NCI-H510A (cell line): ENCODE measurements around the gene OR2AG1.

Experiments
- DNase-seq: peaks from one replicate; lab custom pipeline; 2025; lab: John Stamatoyannopoulos, UW

The OR2AG1 gene

DNA sequence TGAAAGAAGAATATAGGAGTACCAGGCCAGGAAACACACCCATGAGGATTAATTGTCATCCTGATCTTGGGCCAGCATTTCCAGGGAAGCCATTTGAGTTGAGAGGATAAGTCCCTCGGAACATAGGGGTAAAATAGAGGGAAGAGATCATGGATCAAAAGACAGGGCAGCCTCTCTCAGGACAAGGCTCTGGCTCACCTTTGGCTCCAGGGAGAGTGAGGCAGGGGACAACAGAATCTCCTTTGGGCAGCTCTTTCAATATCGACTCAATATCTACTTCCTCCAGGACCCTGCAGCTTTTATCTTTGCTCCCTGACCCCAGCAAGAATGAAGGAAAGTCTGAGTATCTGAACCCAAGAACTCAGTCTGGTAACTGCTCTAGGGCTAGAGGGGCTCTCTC lies at the start of gene OR2AG1:
TSS of gene OR2AG1 (plus strand) at position 301 of the 400 bp plus-strand sequence. CDS start 2,018 bp downstream, outside the sequence.
- DNase-seq = no peak

DNA sequence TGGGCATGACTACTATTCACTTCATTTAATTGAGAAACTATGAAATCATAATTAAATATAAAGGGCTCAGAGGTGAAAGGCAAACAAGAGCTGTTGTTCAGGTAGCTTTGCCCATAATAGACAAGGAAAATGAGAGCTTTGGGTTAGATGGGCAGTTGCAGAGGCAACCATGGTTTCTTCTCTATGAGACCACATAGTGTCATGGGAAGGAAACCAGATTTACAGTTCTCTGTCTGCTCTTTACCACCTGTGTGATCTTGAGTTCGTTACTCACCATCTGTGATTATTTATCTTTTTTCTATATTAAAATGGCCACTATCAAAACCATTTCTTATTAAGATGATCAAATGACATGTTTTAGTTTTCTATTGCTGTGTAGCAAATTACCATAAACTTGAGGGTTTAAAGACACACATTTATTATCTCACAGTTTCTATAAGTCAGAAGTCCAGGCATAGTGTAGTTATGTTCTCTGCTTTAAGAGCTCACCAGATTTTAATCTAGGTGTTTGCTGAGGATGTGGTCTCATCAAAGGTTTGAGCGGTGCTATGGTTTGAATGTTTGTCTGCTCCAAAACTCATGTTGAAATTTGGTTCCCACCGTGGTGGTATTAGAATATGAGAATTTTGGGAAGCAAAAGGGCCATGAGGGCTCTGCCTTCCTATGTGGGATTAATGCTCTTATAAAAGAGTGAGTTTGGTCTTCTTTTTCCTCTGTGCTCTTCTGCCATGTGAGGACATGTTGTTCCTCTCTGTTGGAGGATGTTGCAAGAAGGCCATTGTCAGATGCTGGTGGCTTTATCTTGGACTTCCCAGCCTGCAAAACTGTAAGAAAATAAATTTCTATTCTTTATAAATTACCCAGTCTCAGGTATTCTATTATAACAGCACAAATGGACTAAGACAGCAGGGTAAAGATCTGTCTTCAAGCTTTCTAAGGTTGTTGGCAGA lies 49.2 kb upstream of the OR2AG1 start:
- DNase-seq = no peak

GRCh38 chr11:6734616-6735015 lies 48.2 kb upstream of the OR2AG1 start:
- no peak for DNase-seq

DNA sequence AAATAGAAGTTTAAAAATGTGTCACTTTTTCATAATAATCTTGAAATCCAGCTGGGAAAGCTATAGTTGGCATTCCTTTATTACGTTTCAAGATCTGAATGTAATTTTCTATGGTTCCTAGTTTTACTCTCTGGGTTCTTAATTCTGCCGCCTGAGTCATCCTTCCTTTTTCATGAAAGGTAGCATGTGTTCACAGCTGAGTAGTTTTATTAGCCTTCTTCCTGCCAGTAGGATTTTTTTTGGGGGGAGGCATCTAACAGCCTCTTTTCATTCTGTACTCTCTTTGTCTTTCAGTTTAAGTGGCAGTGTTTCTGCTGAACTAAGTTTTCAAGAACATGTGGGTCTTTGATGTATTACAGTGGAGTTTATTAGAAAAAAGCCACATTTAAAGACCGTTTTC lies 47.5 kb upstream of the OR2AG1 start:
- no peak for DNase-seq

DNA sequence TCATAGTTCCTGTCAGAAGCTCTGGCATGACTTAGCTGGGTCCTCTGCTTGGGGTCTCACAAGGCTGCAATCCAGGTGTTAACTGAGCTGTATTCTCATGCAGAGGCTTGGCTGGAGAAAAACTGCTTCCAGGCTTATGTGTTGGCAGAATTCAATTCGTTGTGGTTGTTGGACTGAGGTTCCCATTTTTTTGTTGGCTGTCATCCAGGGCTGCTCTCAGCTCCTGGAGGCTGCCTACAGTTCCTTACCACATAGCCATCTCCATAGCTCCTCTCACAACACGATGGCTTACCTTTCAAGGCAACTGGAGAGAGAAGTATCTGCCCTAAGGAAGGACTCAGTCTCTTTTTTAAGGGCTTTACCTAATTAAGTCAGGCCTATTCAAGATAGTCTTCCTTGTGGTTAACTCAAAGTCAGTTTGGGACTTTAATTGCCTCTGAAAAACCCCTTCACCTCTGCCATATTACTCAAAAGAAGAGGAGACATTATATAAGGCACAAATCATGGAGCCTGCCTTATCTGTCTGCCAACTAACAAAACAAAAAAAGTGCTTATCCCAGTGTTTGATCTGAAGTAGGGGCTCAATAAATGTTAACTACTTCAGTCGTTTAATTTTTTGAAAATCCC lies 46.2 kb upstream of the OR2AG1 start:
- no peak for DNase-seq

- no peak for DNase-seq
Measured at GRCh38 chr11:6737872-6738466, 44.9 kb upstream of the OR2AG1 start.

DNA sequence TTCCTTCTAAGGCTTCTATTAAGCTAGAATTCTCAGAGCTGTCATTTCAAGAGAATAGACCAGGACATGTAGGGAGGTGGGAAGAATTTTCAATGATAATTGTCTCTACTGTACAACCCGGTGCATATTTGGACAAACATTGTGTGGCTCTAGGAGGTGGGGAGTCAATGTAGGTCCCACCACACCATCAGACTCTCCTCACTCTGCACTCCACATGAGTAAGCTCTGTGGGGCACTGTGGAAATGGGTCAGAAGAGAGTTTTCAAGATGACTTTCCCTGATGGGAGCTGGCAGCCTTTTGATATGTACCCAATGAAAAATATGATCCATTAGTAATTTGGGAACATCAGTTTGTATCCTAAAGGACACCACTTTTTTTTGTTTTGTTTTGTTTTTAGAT lies 44.2 kb upstream of the OR2AG1 start:
- DNase-seq = no peak

GRCh38 chr11:6742260-6742659 lies 40.6 kb upstream of the OR2AG1 start:
- no peak for DNase-seq

- no peak for DNase-seq
Measured at GRCh38 chr11:6745018-6745417, 37.8 kb upstream of the OR2AG1 start.

GRCh38 chr11:6745465-6746015 lies 37.3 kb upstream of the OR2AG1 start:
- no peak for DNase-seq

GRCh38 chr11:6746086-6746618 lies 36.7 kb upstream of the OR2AG1 start:
- no peak for DNase-seq

DNA sequence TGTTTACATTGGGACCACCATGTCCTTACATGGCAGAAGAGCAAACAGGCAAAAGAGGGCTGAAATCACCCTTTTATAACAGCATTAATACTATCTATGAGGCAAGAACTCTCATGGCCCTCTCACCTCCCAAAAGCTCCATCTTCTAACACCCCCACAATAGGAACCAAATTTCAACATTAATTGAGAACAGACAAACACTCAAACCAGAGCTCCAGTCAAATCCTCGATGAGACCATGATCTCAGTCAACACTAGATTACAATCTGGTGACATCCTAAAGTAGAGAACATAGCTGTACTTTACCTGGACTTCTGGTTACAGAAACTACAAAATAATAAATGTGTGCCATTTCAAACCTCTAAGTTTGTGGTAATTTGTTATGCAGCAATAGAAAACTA lies 36.2 kb upstream of the OR2AG1 start:
- no peak for DNase-seq

DNA sequence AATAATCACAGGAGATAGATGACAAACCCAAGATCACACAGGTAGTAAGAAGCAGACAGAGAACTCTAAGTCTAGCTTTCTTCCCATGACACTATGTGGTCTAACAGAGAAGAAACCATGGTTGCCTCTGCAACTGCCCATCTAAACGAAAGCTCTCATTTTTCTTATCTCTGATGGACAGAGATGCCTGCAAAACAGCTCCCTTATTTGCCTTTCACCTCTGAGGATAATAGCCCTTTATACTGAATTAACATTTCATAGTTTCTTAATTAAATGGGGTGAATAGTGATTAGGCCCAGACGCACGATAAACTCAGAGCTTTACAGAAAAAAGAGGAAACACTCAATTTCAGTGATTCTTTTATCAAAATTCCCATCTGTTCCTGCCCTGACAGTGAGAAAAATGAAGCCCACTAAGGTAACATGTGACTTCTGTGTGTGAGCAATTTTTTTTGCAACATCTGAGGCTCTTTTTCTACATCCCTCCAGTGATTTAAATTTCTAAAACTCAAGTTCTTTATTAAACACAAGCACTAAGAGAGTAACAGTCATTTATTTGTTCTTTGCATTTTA lies 35.6 kb upstream of the OR2AG1 start:
- no peak for DNase-seq

DNA sequence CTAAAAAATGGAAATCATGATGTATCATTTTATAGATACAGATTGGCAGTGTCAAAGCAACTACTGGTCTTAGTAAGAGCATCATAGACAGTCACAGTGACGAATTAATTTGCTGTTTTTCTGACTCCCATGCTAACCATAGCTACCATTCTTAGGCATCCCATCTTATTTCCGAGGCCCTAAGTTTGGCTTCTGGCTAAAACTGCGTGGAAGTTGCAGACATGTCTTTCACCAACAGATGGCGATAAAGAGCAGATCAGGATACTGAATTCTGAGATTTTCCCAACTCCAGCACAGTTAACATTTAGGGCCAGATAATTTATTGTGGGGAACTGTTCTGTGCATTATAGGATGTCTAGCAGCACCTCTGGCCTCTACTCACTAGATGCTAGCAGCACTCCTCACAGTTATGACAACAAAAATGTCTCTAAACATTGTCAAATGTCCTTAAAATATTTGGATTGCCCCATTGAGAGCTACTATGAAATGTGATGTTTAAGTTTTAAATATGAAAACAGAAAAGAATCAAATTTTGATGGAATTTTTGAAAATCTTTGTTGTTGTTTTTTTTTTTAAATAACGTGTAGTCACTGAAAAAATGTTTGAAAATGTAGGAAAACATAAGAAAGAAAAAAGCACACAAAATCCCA lies 27.4 kb upstream of the OR2AG1 start:
- no peak for DNase-seq

- DNase-seq = no peak
Measured at GRCh38 chr11:6755953-6756347, 26.9 kb upstream of the OR2AG1 start.

DNA sequence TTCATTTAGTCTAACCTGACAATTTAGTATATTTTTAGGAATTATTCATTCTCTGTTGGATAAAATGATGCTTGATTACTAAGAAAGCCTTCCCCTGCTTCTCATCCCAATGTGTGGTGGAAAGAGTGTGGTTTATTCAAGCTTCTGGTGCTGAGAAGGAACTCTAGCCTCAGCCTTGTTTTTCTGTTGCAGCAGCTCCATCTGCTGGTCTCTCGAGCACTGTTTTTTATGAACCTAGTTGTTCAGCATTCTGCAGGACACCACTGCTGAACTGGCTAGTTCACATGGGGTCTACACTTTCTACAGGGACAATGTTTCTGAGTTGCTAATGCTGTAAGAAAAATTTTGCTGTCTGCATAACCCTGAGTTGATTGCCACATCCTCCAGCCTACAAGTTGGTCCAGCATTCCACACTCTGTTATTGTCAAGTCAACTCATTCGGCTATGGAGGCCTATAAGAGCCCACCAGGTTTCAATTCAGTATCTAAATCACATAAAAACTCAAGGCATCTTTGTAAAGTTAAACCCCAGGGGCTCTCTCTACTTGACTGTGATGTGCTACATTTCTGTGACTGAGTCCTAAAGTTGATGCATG lies 25.4 kb upstream of the OR2AG1 start:
- no peak for DNase-seq

- no peak for DNase-seq
Measured at GRCh38 chr11:6771926-6772893, 10.6 kb upstream of the OR2AG1 start, which contains the start of gene OR2AG2. Gene OR2AG2, minus strand, starts transcription at chr11:6771976. Its CDS starts 3,019 bp downstream, at chr11:6768957.

DNA sequence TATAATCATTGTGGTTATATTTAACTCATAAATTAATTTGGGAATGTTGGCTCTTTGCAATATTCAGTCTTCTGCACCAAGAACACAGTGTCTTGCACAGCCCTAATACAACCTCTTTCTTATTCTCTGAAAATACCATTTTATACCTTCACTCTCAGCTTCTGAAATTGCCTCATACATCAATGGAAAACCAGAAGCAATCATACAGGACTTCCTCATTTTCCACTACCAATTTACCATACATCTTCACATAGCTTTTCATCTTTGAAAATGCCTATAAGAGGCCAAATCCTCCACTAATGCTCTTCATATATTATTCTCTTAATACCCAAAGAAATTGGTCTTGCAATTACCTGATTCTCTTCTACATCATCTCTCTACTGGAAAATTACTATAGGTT lies 4.3 kb upstream of the OR2AG1 start:
- no peak for DNase-seq

GRCh38 chr11:6780829-6781228 lies 2.0 kb upstream of the OR2AG1 start:
- DNase-seq = no peak

GRCh38 chr11:6790546-6790945 lies 7.7 kb downstream of the OR2AG1 start:
- no peak for DNase-seq
